Upper lobe of left lung (tissue), 6 donors: ENCODE measurements around the gene EHMT1. TPM values are rescaled to one million over a fixed set of nuclear protein-coding genes. Genes with fewer than 3 reads are reported as not detected.
A peak's percentile ranks its signal among the peaks of the same experiment; 100 is the strongest.
"Not testable (repeated sequence)": the region's sequence is repeated elsewhere in the genome, so short reads cannot be mapped to it uniquely, and the experiment has no call there.

Source experiments
- ATAC-seq, 2 donors: fragments of 200-7000 bp; cut with Tn5 transposase; one replicate each; pipeline ENCODE4 v1.9.1; 2022; ENCODE audit warnings: mild to moderate bottlenecking in 2 of 2, moderate library complexity in 2 of 2; ENCODE audit not compliant: low FRiP score in 2 of 2
- DNase-seq, 2 donors: peaks; one replicate each; pipeline ENCODE4 v3.0.0-alpha.2; 2019 to 2020
- H3K27ac ChIP-seq, 4 donors: fragments of 200-600 bp; sonication (generic); one replicate each; pipeline ENCODE4 v1.5.1; 2016 to 2019
- H3K27me3 ChIP-seq, 4 donors: fragments of 200-600 bp; sonication (generic); one replicate each; pipeline ENCODE4 v1.5.1; 2017 to 2019
- H3K36me3 ChIP-seq, 4 donors: fragments of 200-600 bp; sonication (generic); one replicate each; pipeline ENCODE4 v1.5.1; 2016 to 2019
- H3K4me1 ChIP-seq, 4 donors: fragments of 200-600 bp; sonication (generic); one replicate each; pipeline ENCODE4 v1.5.1; 2018 to 2019
- H3K4me3 ChIP-seq, 4 donors: fragments of 200-600 bp; sonication (generic); one replicate each; pipeline ENCODE4 v1.5.1; 2017 to 2019; ENCODE audit warnings: mild to moderate bottlenecking in 2 of 4, moderate library complexity in 1 of 4
- H3K9me3 ChIP-seq, 4 donors: fragments of 200-600 bp; sonication (generic); one replicate each; pipeline ENCODE4 v1.5.1; 2018 to 2019
- EP300 ChIP-seq, 4 donors: sonication (generic); formaldehyde crosslinking; IDR thresholded peaks; one replicate each; pipeline ENCODE4 v1.5.1; 2017; ENCODE audit warnings: antibody characterized with exemption in 4 of 4, control low read depth in 2 of 4
- POLR2A ChIP-seq, 4 donors: fragments of 450-650 bp; IDR thresholded peaks; one replicate each; pipeline ENCODE4 v1.5.1; 2016 to 2017; ENCODE audit warnings: antibody characterized with exemption in 4 of 4, mild to moderate bottlenecking in 2 of 4
- POLR2AphosphoS5 ChIP-seq, 2 donors: sonication (generic); formaldehyde crosslinking; IDR thresholded peaks; one replicate each; pipeline ENCODE4 v1.5.1; 2017; ENCODE audit warnings: antibody characterized with exemption in 2 of 2
- WGBS, 2 donors: methylation state at CpG; one replicate each; pipeline ENCODE4 v1.1.5; 2017 to 2018; 5-methylcytosine and 5-hydroxymethylcytosine counted together
- total RNA-seq, 6 donors: library from RNA; depleted of rRNA in 4 of 6; stranded (reverse); fragments of >200 nt in 4 of 6; gene quantifications; one replicate each; pipeline versions ENCODE4 v1.1.0 to v1.2.1, GENCODE V29; 2016 to 2021
- TF ChIP-seq, protein P1 (sequence below), 6 experiments: fragments of 450-650 bp in 4 of 6; fragments of 200-600 bp in 2 of 6; sonication (generic) in 2 of 6; IDR thresholded peaks; one replicate each; pipeline ENCODE4 v1.5.1; 2016 to 2019; ENCODE audit warnings: antibody characterized with exemption in 6 of 6
- donor health status: DM: no; HTN: no; CAD: no; lungs with moderate emphysema.
- donor health status: DM: no; HTN: yes; CAD: no; lungs with severe emphysema.

Gene EHMT1
- total RNA-seq, 6 donors from 2014 or later: 68.0 to 183 (median 83.6) TPM

GRCh38 chr9:137593176-137593575, 25.6 kb upstream of the EHMT1 start:
- H3K9me3 ChIP-seq: no peaks in the 10 kb centered on the region
- peak in 1 of 2 donors; percentile 91 for DNase-seq
- ATAC-seq: peak in 1 of 2 donors; percentile 71
- peaks cover 0 to 3% (median 2%) of the 10 kb centered on the region in 4 donors for H3K36me3 ChIP-seq
- H3K4me3 ChIP-seq: no peak overlapping the region
- H3K4me1 ChIP-seq: peaks cover 13 to 42% (median 26%) of the 10 kb centered on the region in 4 donors
- WGBS, 2 donors: 59 to 72% methylated on average over 12 of the region's 12 CpGs
- H3K27me3 ChIP-seq: no peaks in the 10 kb centered on the region
- H3K27ac ChIP-seq: peak overlapping the region in 3 of 4 donors; percentile 11 to 69 (median 47)
- TF ChIP-seq, protein P1, sequence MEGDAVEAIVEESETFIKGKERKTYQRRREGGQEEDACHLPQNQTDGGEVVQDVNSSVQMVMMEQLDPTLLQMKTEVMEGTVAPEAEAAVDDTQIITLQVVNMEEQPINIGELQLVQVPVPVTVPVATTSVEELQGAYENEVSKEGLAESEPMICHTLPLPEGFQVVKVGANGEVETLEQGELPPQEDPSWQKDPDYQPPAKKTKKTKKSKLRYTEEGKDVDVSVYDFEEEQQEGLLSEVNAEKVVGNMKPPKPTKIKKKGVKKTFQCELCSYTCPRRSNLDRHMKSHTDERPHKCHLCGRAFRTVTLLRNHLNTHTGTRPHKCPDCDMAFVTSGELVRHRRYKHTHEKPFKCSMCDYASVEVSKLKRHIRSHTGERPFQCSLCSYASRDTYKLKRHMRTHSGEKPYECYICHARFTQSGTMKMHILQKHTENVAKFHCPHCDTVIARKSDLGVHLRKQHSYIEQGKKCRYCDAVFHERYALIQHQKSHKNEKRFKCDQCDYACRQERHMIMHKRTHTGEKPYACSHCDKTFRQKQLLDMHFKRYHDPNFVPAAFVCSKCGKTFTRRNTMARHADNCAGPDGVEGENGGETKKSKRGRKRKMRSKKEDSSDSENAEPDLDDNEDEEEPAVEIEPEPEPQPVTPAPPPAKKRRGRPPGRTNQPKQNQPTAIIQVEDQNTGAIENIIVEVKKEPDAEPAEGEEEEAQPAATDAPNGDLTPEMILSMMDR (IDR thresholded peaks at IDR 0.05): no peak
- TF ChIP-seq POLR2A (IDR thresholded peaks at IDR 0.05) (no peak), EP300 (IDR thresholded peaks at IDR 0.05) (no peak), POLR2AphosphoS5 (IDR thresholded peaks at IDR 0.05) (no peak)

DNA sequence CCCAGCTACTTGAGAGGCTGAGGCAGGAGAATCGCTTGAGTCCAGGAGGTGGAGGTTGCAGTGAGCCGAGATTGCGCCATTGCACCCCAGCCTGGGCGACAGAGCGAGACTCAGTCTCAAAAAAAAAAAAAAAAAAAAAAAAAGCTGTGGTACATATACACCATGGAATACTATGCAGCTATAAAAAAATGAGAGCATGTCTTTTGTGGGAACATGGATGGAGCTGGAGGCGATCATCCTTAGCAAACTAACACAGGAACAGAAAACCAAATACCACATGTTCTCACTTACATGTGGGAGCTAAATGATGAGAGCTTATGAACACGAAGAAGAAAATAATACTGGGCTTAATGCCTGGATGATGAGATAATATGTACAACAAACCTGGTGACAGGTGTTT, 22.2 kb upstream of the EHMT1 start:
- not testable (repeated sequence) for DNase-seq, H3K9me3 ChIP-seq, H3K27ac ChIP-seq, ATAC-seq, H3K27me3 ChIP-seq, H3K36me3 ChIP-seq, H3K4me3 ChIP-seq
- WGBS, 2 donors: 85 to 86% methylated on average over 7 of the region's 7 CpGs
- peaks cover 0 to 16% (median 8%) of the 10 kb centered on the region in 4 donors for H3K4me1 ChIP-seq

GRCh38 chr9:137598943-137599342, 19.9 kb upstream of the EHMT1 start:
- ATAC-seq (no peak), DNase-seq (no peak)
- H3K36me3 ChIP-seq: no peaks in the 10 kb centered on the region
- no peaks in the 10 kb centered on the region for H3K9me3 ChIP-seq
- H3K27me3 ChIP-seq: no peaks in the 10 kb centered on the region
- TF ChIP-seq EP300 (IDR thresholded peaks at IDR 0.05) (no peak), POLR2A (IDR thresholded peaks at IDR 0.05) (no peak), POLR2AphosphoS5 (IDR thresholded peaks at IDR 0.05) (no peak)
- TF ChIP-seq, protein P1 (IDR thresholded peaks at IDR 0.05): no peak
- peaks cover 0 to 12% (median under 1%) of the 10 kb centered on the region in 4 donors for H3K4me1 ChIP-seq
- no peak overlapping the region for H3K4me3 ChIP-seq
- no peak overlapping the region for H3K27ac ChIP-seq
- 75 to 86% methylated on average over 8 of the region's 8 CpGs for WGBS, 2 donors

DNA sequence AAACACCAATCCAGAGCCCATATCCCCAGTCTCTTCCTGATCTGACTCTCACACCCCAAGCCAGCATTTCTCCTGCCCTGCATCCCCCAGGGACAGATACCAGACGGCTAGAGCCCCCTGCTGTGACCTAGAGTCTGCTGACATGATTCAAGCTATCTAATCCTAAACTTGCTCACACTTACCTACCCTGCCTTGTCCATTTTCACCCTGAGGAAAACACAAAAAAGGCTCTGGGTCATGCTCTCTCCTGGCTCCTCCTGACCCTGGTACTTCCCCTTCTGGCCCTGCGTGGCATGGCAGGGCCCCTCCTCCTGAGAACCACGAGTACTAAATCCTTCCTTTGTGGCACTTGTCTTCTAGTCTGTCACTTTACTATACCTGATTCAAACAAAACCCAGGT, 16.1 kb upstream of the EHMT1 start:
- Histone ChIP-seq H3K4me1 (peaks cover 19 to 40% (median 23%) of the 10 kb centered on the region in 4 donors), H3K36me3 (no peaks in the 10 kb centered on the region), H3K4me3 (no peak overlapping the region), H3K27me3 (no peaks in the 10 kb centered on the region), H3K27ac (peak overlapping the region in 1 of 4 donors; percentile 39), H3K9me3 (no peaks in the 10 kb centered on the region)
- TF ChIP-seq, protein P1 (IDR thresholded peaks at IDR 0.05): peak in 1 of 6 experiments; percentile 16
- no peak for TF ChIP-seq EP300 (IDR thresholded peaks at IDR 0.05)
- TF ChIP-seq POLR2A (IDR thresholded peaks at IDR 0.05): no peak
- ATAC-seq (no peak), DNase-seq (peak in 1 of 2 donors; percentile 38)
- WGBS, 2 donors: 3 to 13% methylated on average over 3 of the region's 3 CpGs

GRCh38 chr9:137603879-137604278, 14.9 kb upstream of the EHMT1 start:
- peak overlapping the region in 1 of 4 donors; percentile 85 for H3K27ac ChIP-seq
- 87% methylated on average over 10 to 13 of the region's 13 CpGs for WGBS, 2 donors
- no peaks in the 10 kb centered on the region for H3K27me3 ChIP-seq
- no peaks in the 10 kb centered on the region for H3K9me3 ChIP-seq
- no peaks in the 10 kb centered on the region for H3K36me3 ChIP-seq
- no peak for TF ChIP-seq POLR2A (IDR thresholded peaks at IDR 0.05)
- TF ChIP-seq, protein P1 (IDR thresholded peaks at IDR 0.05): no peak
- ATAC-seq (no peak), DNase-seq (no peak)
- H3K4me3 ChIP-seq: peak overlapping the region in 1 of 4 donors; percentile 96
- peaks cover 26 to 52% (median 35%) of the 10 kb centered on the region in 4 donors for H3K4me1 ChIP-seq
